DND-41 (cell line): ENCODE data around the gene SRP68.

ENCODE experiments used
- ATAC-seq: fragments of 200-7000 bp; cut with Tn5 transposase; 3 replicates; pipeline ENCODE4 v1.9.1; 2021; ENCODE audit warnings: low read depth; ENCODE audit not compliant: insufficient read depth
- DNase-seq: peaks from one replicate; pipeline ENCODE4 v3.0.0-alpha.2; 2020
- H2AFZ ChIP-seq: 2 replicates; pipeline ENCODE4 v1.6.0; 2012; ENCODE audit warnings: low read depth, low read length
- H3K27ac ChIP-seq: 2 replicates; pipeline ENCODE4 v1.5.1; 2012; ENCODE audit warnings: low read length, inconsistent platforms
- H3K27me3 ChIP-seq: fragments of 200-600 bp; sonication (generic); 2 replicates; pipeline ENCODE4 v1.6.0; 2012; ENCODE audit warnings: low read length, mild to moderate bottlenecking, inconsistent platforms; ENCODE audit not compliant: insufficient read depth, poor library complexity
- H3K36me3 ChIP-seq: 2 replicates; pipeline ENCODE4 v1.5.1; 2012; ENCODE audit warnings: low read length, inconsistent platforms; ENCODE audit not compliant: insufficient read depth
- H3K4me1 ChIP-seq: 2 replicates; pipeline ENCODE4 v1.5.1; 2012; ENCODE audit warnings: mild to moderate bottlenecking, low read length; ENCODE audit not compliant: insufficient read depth
- H3K4me2 ChIP-seq: 2 replicates; pipeline ENCODE4 v1.6.0; 2012; ENCODE audit warnings: mild to moderate bottlenecking, moderate library complexity, low read length, inconsistent platforms; ENCODE audit not compliant: insufficient read depth
- H3K4me3 ChIP-seq, 2 experiments: fragments of 200-600 bp in 1 of 2; shearing (Covaris generic) in 1 of 2; 2 replicates each; pipeline ENCODE4 v1.5.1; 2012 to 2016; ENCODE audit warnings: inconsistent platforms in 2 of 2, low read length in 2 of 2, mild to moderate bottlenecking in 2 of 2, low read depth in 1 of 2, moderate library complexity in 1 of 2
- H3K79me2 ChIP-seq: 2 replicates; pipeline ENCODE4 v1.6.0; 2012; ENCODE audit warnings: low read length, inconsistent platforms; ENCODE audit not compliant: insufficient read depth
- H3K9ac ChIP-seq: 2 replicates; pipeline ENCODE4 v1.6.0; 2012; ENCODE audit warnings: low read depth, mild to moderate bottlenecking, inconsistent platforms, low read length, moderate library complexity
- H3K9me3 ChIP-seq: 2 replicates; pipeline ENCODE4 v1.5.1; 2012; ENCODE audit warnings: low read length, moderate library complexity, mild to moderate bottlenecking, inconsistent platforms; ENCODE audit not compliant: insufficient read depth, severe bottlenecking
- H4K20me1 ChIP-seq: 2 replicates; pipeline ENCODE4 v1.6.0; 2012; ENCODE audit warnings: low read length; ENCODE audit not compliant: insufficient read depth
- CTCF ChIP-seq: IDR thresholded peaks from 2 replicates; pipeline ENCODE4 v1.5.1; 2012; ENCODE audit warnings: borderline replicate concordance, low read length, moderate library complexity, mild to moderate bottlenecking; ENCODE audit not compliant: poor library complexity, severe bottlenecking; ENCODE audit errors: extremely low read depth
- EZH2 ChIP-seq: IDR thresholded peaks from 3 replicates; pipeline ENCODE4 v1.6.1; 2012; ENCODE audit warnings: borderline replicate concordance, low read depth, mild to moderate bottlenecking, moderate library complexity, low read length, inconsistent platforms; ENCODE audit not compliant: severe bottlenecking

Gene SRP68

GRCh38 chr17:76050538-76051467 lies 21.5 kb downstream of the SRP68 start:
- H3K4me3 ChIP-seq = no peak overlapping the region
- no peak for ATAC-seq
- H3K79me2 ChIP-seq = peaks cover 9% of the 10 kb centered on the region
- no peak for TF ChIP-seq EZH2
- no peak for TF ChIP-seq CTCF
- H3K4me2 ChIP-seq = no peak overlapping the region
- DNase-seq = no peak
- no peak overlapping the region for H3K9ac ChIP-seq
- H2AFZ ChIP-seq = no peak overlapping the region
- peaks cover 85% of the 10 kb centered on the region for H3K36me3 ChIP-seq
- no peaks in the 10 kb centered on the region for H3K9me3 ChIP-seq
- no peaks in the 10 kb centered on the region for H3K27me3 ChIP-seq
- no peaks in the 10 kb centered on the region for H4K20me1 ChIP-seq
- H3K4me1 ChIP-seq = no peaks in the 10 kb centered on the region
- no peak overlapping the region for H3K27ac ChIP-seq

GRCh38 chr17:76049836-76050537 lies 22.3 kb downstream of the SRP68 start:
- no peak overlapping the region for H2AFZ ChIP-seq
- DNase-seq (no peak), ATAC-seq (no peak)
- H3K4me2 ChIP-seq = no peak overlapping the region
- no peak for TF ChIP-seq CTCF
- TF ChIP-seq EZH2 = no peak
- peaks cover 9% of the 10 kb centered on the region for H3K79me2 ChIP-seq
- H3K27me3 ChIP-seq = no peaks in the 10 kb centered on the region
- no peak overlapping the region for H3K27ac ChIP-seq
- H3K4me3 ChIP-seq = no peak overlapping the region
- H3K4me1 ChIP-seq = no peaks in the 10 kb centered on the region
- H4K20me1 ChIP-seq = no peaks in the 10 kb centered on the region
- no peaks in the 10 kb centered on the region for H3K9me3 ChIP-seq
- peaks cover 88% of the 10 kb centered on the region for H3K36me3 ChIP-seq
- H3K9ac ChIP-seq = no peak overlapping the region

- DNase-seq = no peak
- Histone ChIP-seq H4K20me1 (no peaks in the 10 kb centered on the region), H3K27ac (no peak overlapping the region), H3K9ac (no peak overlapping the region), H3K4me3 (no peak overlapping the region), H3K79me2 (peaks cover 9% of the 10 kb centered on the region), H3K4me1 (no peaks in the 10 kb centered on the region), H3K4me2 (no peak overlapping the region), H3K36me3 (peaks cover 88% of the 10 kb centered on the region), H3K9me3 (no peaks in the 10 kb centered on the region), H2AFZ (no peak overlapping the region), H3K27me3 (no peaks in the 10 kb centered on the region)
- TF ChIP-seq CTCF (no peak), EZH2 (no peak)
- ATAC-seq = no peak
Observed at GRCh38 chr17:76049239-76049638, 23.1 kb downstream of the SRP68 start.
